ENCODE results near the gene ARHGAP30. TPM values are rescaled to one million over a fixed set of nuclear protein-coding genes. Genes with fewer than 3 reads are reported as not detected.

ARHGAP30 gene
- total and polyA plus RNA-seq, 2 of the 8 experiments (the other 6 are each of a cell fraction or from before 2014, with no cell fraction given): 0.27 to 0.39 TPM

DNA sequence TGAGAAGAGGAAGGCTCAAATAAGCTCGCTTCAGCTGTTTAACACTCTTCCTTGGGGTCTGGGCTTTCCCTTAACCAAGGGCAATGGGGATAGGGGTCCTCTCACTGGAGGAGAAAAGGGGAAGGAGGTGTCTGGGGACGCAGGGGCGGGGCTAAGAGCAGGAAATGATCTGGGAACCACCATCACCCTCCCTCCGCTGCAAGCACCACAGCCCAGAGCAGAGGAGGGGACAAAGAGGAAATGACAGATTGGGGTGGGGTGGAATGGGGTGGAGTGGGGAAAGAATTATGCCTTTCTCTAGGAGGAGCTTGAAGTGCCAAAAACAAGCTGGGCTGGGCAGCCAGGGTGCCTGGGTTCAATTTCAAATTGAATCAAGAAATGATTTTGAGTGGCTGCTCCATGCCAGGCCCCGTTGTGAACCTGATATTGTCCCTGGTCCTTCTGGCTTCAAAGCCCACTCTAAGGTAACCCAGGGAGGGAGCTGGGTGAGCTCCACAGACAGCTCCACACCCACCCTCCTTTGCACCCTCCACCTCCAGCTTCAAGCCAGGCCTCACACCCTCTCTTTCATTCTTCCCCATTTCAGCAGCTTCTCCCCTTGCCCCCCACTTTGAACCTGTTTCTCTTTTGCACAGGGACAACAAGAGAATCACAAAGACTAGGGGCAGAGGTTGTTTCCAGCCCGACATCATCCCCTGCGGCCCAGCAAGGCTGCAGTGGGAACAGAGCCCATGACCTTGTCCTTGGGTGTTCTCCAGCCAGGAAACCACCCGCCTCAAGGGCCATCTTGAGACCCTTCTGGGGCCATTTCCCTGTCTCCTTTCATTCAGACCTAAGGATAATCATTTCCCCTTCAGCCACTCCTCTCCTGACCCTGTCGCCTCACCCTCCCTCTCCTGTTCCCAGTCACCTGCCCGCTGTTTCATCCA lies 1.1 kb downstream of the ARHGAP30 start (continued):
- TF ChIP-seq SP2 (IDR thresholded peaks at IDR 0.05; ENCODE audit: low read length): no peak

Measured in H1 (cell line).